Fibroblast of lung (primary cell): Measurements from ENCODE around the gene SPAG7. TPM values are rescaled to one million over a fixed set of nuclear protein-coding genes. Genes with fewer than 3 reads are reported as not detected.
A peak's percentile ranks its signal among the peaks of the same experiment; 100 is the strongest.

ENCODE experiments used
- DNase-seq, 2 donors: peaks; one replicate each; pipeline versions ENCODE4 v3.0.0 to v3.0.0-alpha.2; 2010; ENCODE audit warnings: low read depth in 2 of 2
- H2AFZ ChIP-seq: 2 replicates; pipeline ENCODE4 v1.5.1; 2012; ENCODE audit warnings: low read length, control low read depth, inconsistent platforms
- H3K27ac ChIP-seq: 2 replicates; pipeline ENCODE4 v1.5.1; 2011; ENCODE audit warnings: low read length, control low read depth; ENCODE audit not compliant: insufficient read depth
- H3K27me3 ChIP-seq: 2 replicates; pipeline ENCODE4 v1.5.1; 2011; ENCODE audit warnings: mild to moderate bottlenecking, low read length; ENCODE audit not compliant: control insufficient read depth, insufficient read depth
- H3K36me3 ChIP-seq: 2 replicates; pipeline ENCODE4 v1.5.1; 2011; ENCODE audit warnings: low read length; ENCODE audit not compliant: control insufficient read depth, insufficient read depth
- H3K4me1 ChIP-seq: 2 replicates; pipeline ENCODE4 v1.5.1; 2011; ENCODE audit warnings: low read length; ENCODE audit not compliant: control insufficient read depth, insufficient read depth; ENCODE audit errors: extremely low read depth
- H3K4me2 ChIP-seq: 2 replicates; pipeline ENCODE4 v1.5.1; 2011; ENCODE audit warnings: low read length, control low read depth; ENCODE audit not compliant: insufficient read depth; ENCODE audit errors: extremely low read depth
- H3K4me3 ChIP-seq, 4 experiments: fragments of 200-600 bp in 1 of 4; sonication (generic) in 1 of 4; replicated peaks in 1 of 4; 2 replicates each; pipeline ENCODE4 v1.5.1; 2011 to 2016; ENCODE audit warnings: low read length in 4 of 4, low read depth in 3 of 4, mild to moderate bottlenecking in 3 of 4, control low read depth in 2 of 4, inconsistent platforms in 1 of 4, mixed read lengths in 1 of 4; ENCODE audit not compliant: insufficient read depth in 1 of 4; ENCODE audit errors: control extremely low read depth in 1 of 4
- H3K79me2 ChIP-seq: 2 replicates; pipeline ENCODE4 v1.5.1; 2012; ENCODE audit warnings: mild to moderate bottlenecking, low read length, inconsistent platforms; ENCODE audit not compliant: control insufficient read depth, insufficient read depth
- H3K9ac ChIP-seq: 2 replicates; pipeline ENCODE4 v1.5.1; 2011; ENCODE audit warnings: mild to moderate bottlenecking, low read length, control low read depth; ENCODE audit not compliant: insufficient read depth
- H3K9me3 ChIP-seq: 2 replicates; pipeline ENCODE4 v1.5.1; 2012; ENCODE audit warnings: low read depth, low read length; ENCODE audit not compliant: control insufficient read depth, insufficient read depth
- H4K20me1 ChIP-seq: 2 replicates; pipeline ENCODE4 v1.5.1; 2011; ENCODE audit warnings: low read length; ENCODE audit not compliant: control insufficient read depth, insufficient read depth; ENCODE audit errors: extremely low read depth
- EZH2 ChIP-seq: IDR thresholded peaks from 2 replicates; pipeline ENCODE4 v1.5.1; 2012; ENCODE audit warnings: low read length, control low read depth, mild to moderate bottlenecking; ENCODE audit errors: missing control alignments
- polyA plus RNA-seq, 2 donors: library from polyadenylated mRNA; depleted of rRNA in 1 of 2; stranded (reverse) in 1 of 2; unstranded in 1 of 2; fragments of >200 nt; gene quantifications; 2 replicates each; pipeline ENCODE4 v1.2.1, GENCODE V29; 2011 to 2012; ENCODE audit warnings: missing spikeins in 1 of 2
- total RNA-seq: library from RNA; depleted of rRNA; stranded (reverse); fragments of >200 nt; gene quantifications from 2 replicates; pipeline ENCODE4 v1.2.1, GENCODE V29; 2014
- TF ChIP-seq, protein P1 (sequence below), 2 donors: IDR thresholded peaks in 1 of 2; conservative IDR thresholded peaks in 1 of 2; 1 replicate in 1 of 2; 2 replicates in 1 of 2; pipeline ENCODE4 v1.5.1; 2011 to 2012; ENCODE audit warnings: low read length in 2 of 2, control low read depth in 1 of 2, inconsistent platforms in 1 of 2, low read depth in 1 of 2, mild to moderate bottlenecking in 1 of 2

The SPAG7 gene
- total and polyA plus RNA-seq, 2 donors (not counting 1 experiment from before 2014, with no cell fraction given) = 62.8 to 83.0 TPM

DNA sequence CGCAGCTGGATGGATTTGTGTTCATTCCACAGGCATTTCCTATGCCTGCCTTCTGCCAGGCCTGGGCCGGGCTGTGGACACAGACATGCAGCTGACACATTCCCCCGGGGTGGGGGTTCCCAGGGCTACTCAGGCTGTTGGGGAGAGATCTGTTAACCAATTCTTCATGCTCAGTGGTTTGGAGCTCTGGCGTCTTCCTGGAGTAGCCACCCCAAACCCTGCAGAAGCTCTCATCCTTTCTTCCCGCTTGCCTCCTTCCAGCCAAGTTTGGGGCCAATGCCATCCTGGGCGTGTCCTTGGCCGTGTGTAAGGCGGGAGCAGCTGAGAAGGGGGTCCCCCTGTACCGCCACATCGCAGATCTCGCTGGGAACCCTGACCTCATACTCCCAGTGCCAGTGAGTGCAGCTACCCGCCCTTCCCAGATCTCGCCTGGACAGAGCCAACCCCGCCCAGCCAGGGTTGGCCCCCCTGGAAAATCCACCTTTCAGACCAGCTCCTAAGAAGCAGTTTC is 14.1 kb downstream of the SPAG7 start:
- Histone ChIP-seq H3K36me3 (peaks cover 1% of the 10 kb centered on the region), H3K4me2 (peak overlapping the region; percentile 57), H2AFZ (peak overlapping the region; percentile 36), H3K4me1 (peaks cover 15% of the 10 kb centered on the region), H3K9me3 (no peaks in the 10 kb centered on the region), H3K27me3 (no peaks in the 10 kb centered on the region), H3K79me2 (no peaks in the 10 kb centered on the region), H3K4me3 (peak overlapping the region in 1 of 4 experiments; percentile 25), H3K27ac (peak overlapping the region; percentile 42), H4K20me1 (no peaks in the 10 kb centered on the region), H3K9ac (no peak overlapping the region)
- TF ChIP-seq EZH2 = no peak
- TF ChIP-seq, protein P1, sequence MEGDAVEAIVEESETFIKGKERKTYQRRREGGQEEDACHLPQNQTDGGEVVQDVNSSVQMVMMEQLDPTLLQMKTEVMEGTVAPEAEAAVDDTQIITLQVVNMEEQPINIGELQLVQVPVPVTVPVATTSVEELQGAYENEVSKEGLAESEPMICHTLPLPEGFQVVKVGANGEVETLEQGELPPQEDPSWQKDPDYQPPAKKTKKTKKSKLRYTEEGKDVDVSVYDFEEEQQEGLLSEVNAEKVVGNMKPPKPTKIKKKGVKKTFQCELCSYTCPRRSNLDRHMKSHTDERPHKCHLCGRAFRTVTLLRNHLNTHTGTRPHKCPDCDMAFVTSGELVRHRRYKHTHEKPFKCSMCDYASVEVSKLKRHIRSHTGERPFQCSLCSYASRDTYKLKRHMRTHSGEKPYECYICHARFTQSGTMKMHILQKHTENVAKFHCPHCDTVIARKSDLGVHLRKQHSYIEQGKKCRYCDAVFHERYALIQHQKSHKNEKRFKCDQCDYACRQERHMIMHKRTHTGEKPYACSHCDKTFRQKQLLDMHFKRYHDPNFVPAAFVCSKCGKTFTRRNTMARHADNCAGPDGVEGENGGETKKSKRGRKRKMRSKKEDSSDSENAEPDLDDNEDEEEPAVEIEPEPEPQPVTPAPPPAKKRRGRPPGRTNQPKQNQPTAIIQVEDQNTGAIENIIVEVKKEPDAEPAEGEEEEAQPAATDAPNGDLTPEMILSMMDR (conservative IDR thresholded peaks at IDR 0.05 in 1 of 2, IDR thresholded peaks at IDR 0.05 in 1 of 2; ENCODE audit: low read depth in 1 of 2, low read length in 2 of 2) = no peak
- DNase-seq = peak; percentile 56 to 78

DNA sequence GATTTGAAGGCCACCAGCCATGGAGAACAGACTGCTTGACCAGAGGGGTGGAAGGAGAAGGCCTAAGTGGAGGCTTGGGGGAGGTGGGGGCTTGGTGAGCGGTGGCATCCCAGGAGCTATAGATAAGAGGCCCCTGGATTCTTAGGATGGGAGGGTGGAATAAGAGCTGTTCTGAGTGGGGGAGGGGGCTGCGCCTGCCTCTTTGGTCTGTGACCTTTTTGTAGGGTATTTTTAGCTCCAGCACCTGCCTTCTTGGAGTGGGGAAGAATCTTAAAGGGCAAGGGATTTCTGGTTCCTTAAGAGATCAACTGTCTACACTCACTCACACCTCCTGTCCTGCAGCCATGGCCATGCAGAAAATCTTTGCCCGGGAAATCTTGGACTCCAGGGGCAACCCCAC is 16.1 kb downstream of the SPAG7 start:
- TF ChIP-seq, protein P1 (conservative IDR thresholded peaks at IDR 0.05 in 1 of 2, IDR thresholded peaks at IDR 0.05 in 1 of 2; ENCODE audit: low read depth in 1 of 2, low read length in 2 of 2) = no peak
- TF ChIP-seq EZH2 = no peak
- Histone ChIP-seq H3K79me2 (peaks cover 18% of the 10 kb centered on the region), H3K4me2 (no peak overlapping the region), H3K4me1 (peaks cover 15% of the 10 kb centered on the region), H4K20me1 (peaks cover 2% of the 10 kb centered on the region), H2AFZ (no peak overlapping the region), H3K27me3 (no peaks in the 10 kb centered on the region), H3K9me3 (no peaks in the 10 kb centered on the region), H3K9ac (no peak overlapping the region), H3K27ac (no peak overlapping the region), H3K36me3 (peaks cover 5% of the 10 kb centered on the region), H3K4me3 (no peak overlapping the region)
- DNase-seq = no peak

DNA sequence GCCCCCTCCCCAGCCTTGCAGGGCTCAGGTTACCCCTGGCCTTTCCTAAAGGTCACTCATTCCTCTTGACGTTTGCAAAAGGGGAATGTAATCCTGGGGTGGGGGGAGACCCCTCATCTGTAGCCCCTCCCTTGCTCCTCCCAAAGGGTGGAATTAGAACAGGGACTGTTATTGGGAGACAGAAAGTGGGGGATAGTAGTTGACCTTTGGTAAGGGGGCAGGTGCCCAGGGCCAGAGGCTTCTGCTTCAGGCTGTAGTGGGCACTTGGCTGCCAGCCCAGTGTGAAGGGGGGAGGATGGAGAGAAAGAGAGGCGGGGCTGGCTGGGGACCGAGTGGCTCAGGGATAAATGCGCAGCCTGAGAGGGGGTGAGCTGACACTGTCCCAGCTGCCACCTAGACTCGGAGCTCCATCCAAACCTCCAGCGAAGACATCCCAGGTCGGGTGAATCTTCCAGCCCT is 16.8 kb downstream of the SPAG7 start, which contains the start of gene ENO3:
TSS of gene ENO3 (plus strand) at position 374 of the 459 bp plus-strand sequence. CDS start 711 bp downstream, outside the sequence.
- peak within 1 kb of the TSS; percentile 19 for H2AFZ ChIP-seq
- peaks cover 6% of the 10 kb centered on the region for H3K36me3 ChIP-seq
- peaks cover 15% of the 10 kb centered on the region for H3K4me1 ChIP-seq
- H3K9me3 ChIP-seq = no peaks in the 10 kb centered on the region
- peak within 1 kb of the TSS; percentile 66 for H3K4me2 ChIP-seq
- peak within 1 kb of the TSS; percentile 58 for H3K9ac ChIP-seq
- H4K20me1 ChIP-seq = peaks cover 2% of the 10 kb centered on the region
- DNase-seq = no peak
- H3K27ac ChIP-seq = peak within 1 kb of the TSS; percentile 80
- no peaks in the 10 kb centered on the region for H3K27me3 ChIP-seq
- no peak for TF ChIP-seq EZH2
- TF ChIP-seq, protein P1 (conservative IDR thresholded peaks at IDR 0.05 in 1 of 2, IDR thresholded peaks at IDR 0.05 in 1 of 2; ENCODE audit: low read depth in 1 of 2, low read length in 2 of 2) = no peak
- peak within 1 kb of the TSS; percentile 9 to 52 (median 30) for H3K4me3 ChIP-seq
- peaks cover 25% of the 10 kb centered on the region for H3K79me2 ChIP-seq
